ENCODE results near the gene TMEM217.

- TF ChIP-seq NFRKB (IDR thresholded peaks at IDR 0.05) (no peak), FOXA1 (IDR thresholded peaks at IDR 0.05) (no peak), FOXK2 (IDR thresholded peaks at IDR 0.05) (no peak), HDGF (IDR thresholded peaks at IDR 0.05; ENCODE audit: borderline replicate concordance) (no peak), ELF4 (IDR thresholded peaks at IDR 0.05) (no peak), SP1 (IDR thresholded peaks at IDR 0.05) (no peak), FOXM1 (IDR thresholded peaks at IDR 0.05; ENCODE audit: borderline replicate concordance) (no peak), SUZ12 (IDR thresholded peaks at IDR 0.05) (no peak), PKNOX1 (IDR thresholded peaks at IDR 0.05) (no peak), TARDBP (IDR thresholded peaks at IDR 0.05) (no peak)
Measured at GRCh38 chr6:37206622-37207021, 51.3 kb downstream of the TMEM217 start.

Measured in HEK293T (cell line).